CD4-positive, alpha-beta T cell treated with Interleukin-15 for 4 hours (primary cell): Measurements from ENCODE around the gene ADCY2.

ENCODE experiments used
- DNase-seq: peaks from one replicate; pipeline ENCODE4 v3.0.0-alpha.2; 2020; ENCODE audit warnings: low spot score

The ADCY2 gene

DNA sequence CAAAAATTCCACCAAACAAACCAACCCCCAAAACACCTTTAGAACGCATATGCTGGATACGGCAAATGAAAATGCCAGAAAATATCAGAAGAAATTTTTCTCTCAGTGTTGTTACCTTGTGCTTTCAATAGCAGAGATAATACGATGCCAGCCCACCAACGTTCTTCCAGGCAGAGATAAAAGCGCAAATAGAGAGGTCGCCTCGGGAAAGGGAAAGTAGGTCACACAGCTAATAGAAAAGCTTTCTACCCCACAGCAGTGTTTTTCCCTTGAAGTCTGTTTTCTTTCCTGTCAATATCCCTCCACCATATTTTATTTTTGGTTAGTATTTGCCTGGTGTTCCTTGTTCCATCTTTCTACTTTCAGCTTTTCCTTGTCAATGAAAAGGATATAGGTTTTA lies 353.7 kb downstream of the ADCY2 start:
- no peak for DNase-seq

DNA sequence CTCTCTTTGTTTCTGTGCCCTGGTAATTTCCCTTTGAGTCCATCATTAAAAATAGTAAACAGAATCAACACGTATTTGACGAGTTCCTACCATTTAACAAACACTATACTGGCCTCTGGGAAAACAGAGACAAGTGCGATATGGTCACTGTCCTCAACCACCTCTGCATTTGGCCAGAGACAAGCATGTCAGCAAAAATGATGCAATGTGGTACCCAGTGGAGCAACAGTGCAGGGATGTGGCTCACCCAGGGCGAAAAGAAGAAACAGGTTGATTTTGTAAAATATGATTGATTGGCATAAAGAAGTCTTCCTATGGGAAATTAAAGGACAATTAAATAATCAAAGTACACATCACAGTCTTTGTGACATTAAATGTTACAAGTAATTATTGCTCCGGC lies 355.9 kb downstream of the ADCY2 start:
- no peak for DNase-seq

DNA sequence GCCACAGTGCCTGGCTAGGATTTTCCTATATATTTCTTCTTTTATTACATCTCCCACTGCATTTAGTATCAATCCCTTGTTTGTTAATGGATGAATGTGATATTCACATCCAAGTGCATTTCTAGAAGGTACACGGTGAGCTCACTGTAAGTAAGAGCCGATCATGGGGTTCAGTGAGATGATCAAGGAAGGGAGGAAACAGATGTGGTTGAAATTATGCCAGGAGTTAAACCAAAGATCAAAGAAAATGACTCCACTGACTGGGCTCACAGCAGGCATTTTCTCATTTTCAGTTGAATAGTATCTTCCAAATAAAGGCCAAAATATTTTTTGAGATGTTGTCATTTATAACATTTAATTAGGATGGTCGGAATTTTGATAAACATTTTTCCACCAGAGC lies 357.2 kb downstream of the ADCY2 start:
- no peak for DNase-seq

DNA sequence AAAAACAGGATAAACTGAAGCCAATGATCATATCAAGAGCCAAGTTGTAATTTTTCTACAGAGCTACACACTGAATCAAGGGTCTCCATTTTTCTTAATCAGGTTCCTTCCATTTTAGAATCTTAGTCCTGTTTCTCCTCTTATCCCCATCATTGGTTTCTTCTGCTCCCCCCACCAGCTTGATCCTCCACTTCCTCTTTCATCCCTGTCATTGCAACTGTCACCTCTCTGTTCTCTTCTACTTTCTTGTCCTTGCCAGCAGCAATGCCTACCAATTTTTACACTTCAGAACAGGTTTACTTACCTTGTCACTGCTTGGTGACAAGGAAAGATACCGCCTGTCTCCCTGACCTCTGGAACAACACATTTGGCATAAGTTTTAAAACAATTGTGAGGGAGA lies 357.7 kb downstream of the ADCY2 start:
- no peak for DNase-seq

- DNase-seq, result no peak
Measured at GRCh38 chr5:7754490-7754889, 358.6 kb downstream of the ADCY2 start.

- no peak for DNase-seq
Measured at GRCh38 chr5:7754997-7755596, 359.2 kb downstream of the ADCY2 start.

DNA sequence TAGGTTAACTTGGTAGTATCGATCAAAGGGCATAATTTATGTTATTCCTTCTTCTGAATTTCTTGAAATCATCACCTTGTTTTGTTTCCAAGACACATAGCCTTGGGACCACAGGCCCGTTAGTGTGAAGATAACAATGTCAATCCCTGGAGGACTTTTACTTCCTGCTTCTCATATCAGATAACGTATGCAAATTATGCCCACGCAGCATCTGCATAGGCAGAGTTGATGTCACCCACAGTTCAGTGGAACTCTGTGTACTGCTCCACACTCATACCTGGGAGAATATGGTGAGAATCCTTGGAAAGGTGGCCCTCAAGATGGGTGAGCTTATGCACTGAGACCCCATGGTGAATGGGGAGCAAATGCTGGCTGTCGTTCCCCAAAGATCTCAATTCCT lies 360.0 kb downstream of the ADCY2 start:
- DNase-seq, result no peak

GRCh38 chr5:7756453-7756852 lies 360.5 kb downstream of the ADCY2 start:
- DNase-seq, result no peak

- DNase-seq, result no peak
Measured at GRCh38 chr5:7759257-7759871, 363.4 kb downstream of the ADCY2 start.

DNA sequence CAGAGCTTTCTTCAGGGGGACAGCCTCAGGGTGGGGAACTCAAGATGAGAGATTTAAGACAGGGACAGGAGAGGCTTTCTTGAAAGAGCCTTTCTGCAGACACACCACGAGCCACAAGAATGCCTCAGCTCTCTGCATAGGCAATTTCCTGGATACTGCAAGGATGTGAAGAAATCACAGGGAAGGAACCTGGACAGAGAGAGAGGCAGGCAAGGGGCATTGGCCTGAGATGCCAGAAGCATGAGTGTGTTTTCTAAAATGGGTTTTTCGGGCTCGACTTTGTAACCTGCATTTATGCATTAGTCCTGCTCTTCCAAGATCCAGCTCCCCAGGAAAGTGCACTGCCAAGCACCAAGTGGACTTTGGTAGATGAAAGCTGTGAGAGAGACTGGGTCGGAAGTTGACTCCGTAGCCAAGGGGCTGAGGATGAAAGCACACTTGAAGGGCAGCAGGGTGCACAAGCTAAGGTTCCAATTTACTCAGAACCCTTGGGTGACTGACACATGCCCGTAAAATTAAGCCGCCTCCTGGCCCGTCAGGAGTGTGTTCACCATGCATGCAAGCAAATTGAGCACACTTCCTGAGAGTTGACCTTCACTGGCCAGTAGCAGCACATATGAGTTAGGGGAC lies 364.1 kb downstream of the ADCY2 start:
- no peak for DNase-seq

DNA sequence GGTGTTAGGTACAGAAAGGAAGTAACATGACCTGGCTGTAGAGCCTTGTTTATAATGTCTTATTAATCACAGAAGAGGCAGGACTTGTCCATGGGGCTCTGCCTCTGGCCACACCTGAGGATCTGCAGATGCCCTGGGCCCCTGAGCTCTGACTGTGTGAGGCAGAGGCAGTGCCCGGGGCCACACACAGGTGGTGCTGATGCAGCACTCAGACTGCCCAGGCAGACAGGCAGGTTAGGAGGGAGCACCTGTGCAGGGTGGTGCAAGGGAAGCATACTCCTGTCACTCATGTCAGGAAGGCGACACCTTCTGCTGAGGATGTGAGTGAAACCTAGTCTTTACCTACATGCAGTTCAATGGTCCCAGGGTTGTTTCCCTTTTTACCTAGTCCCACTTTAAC lies 366.3 kb downstream of the ADCY2 start:
- no peak for DNase-seq

GRCh38 chr5:7763621-7764072 lies 367.7 kb downstream of the ADCY2 start:
- no peak for DNase-seq

- DNase-seq, result no peak
Measured at GRCh38 chr5:7764452-7764851, 368.5 kb downstream of the ADCY2 start.

DNA sequence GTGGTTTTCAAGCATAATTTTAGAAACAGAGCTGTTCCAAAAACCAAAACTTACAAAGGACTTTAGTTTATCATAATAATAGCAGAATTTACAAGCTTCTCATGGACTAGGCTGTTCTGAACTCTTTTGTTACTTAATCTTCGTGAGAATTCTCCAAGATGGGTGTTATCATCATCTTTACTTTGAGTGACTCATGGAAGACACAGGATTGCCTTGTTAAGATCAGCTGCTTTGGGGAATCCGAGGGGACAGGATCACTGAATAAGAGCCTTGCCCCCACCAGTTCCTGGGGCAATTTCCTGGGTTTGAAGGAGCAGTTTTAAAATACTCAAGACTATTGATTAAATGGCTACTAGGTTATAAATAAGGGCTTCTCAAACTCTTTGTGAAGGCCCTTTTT lies 374.5 kb downstream of the ADCY2 start:
- DNase-seq, result no peak

DNA sequence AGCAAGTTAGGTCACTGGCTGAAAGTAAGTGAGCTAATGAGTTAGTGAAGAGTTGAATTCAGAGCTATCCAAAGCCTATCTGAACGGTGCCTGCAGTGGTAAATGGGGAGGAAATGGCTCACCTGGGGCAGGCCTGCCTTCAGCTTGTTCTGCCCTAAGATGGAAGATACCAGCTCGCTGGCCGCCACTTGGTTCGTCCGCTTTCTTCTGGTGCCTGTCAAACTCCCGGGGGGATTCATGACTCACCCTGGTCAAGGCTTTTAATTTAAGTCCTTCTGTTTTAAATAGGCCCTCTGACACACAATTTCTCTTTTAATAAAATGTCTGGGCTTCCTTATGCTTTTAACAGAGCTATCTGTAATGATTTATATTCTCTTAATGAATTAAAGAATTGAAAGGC lies 376.2 kb downstream of the ADCY2 start:
- no peak for DNase-seq

DNA sequence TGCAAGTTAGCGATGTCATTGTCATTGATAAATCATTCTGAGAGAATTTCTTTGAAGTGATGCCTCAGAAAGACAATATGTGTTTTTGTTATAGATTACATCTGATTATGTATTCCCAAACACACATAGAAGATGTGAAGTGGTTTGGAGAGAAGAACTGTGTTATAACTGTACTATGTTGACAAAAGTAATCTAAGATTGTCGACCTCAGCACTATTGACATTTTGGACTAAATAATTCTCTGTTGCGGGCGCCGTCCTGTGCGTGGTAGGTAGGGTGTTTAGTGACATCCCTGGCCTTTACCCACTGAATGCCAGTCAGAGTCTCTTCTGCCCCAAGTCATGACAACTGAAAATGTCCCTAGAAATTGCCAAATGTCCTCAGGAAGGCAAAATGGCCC lies 377.2 kb downstream of the ADCY2 start:
- no peak for DNase-seq

DNA sequence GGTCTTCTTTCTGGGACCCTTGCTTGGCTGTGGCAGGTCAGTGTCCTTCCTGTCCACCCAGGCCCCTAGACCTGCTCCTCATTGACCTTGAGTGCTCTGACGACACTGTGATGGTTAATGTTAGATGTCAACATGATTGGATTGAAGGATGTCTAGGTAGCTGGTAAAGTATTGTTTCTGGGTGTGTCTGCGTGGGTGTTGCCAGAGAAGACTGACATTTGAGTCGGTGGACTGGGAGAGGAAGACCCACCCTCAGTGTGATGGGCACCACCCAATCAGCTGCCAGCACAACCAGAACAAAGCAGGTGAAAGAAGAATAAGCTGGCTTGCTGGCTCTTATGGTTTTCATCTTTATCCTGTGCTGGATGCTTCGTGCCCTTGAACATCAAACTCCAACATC lies 380.5 kb downstream of the ADCY2 start:
- DNase-seq, result no peak

DNA sequence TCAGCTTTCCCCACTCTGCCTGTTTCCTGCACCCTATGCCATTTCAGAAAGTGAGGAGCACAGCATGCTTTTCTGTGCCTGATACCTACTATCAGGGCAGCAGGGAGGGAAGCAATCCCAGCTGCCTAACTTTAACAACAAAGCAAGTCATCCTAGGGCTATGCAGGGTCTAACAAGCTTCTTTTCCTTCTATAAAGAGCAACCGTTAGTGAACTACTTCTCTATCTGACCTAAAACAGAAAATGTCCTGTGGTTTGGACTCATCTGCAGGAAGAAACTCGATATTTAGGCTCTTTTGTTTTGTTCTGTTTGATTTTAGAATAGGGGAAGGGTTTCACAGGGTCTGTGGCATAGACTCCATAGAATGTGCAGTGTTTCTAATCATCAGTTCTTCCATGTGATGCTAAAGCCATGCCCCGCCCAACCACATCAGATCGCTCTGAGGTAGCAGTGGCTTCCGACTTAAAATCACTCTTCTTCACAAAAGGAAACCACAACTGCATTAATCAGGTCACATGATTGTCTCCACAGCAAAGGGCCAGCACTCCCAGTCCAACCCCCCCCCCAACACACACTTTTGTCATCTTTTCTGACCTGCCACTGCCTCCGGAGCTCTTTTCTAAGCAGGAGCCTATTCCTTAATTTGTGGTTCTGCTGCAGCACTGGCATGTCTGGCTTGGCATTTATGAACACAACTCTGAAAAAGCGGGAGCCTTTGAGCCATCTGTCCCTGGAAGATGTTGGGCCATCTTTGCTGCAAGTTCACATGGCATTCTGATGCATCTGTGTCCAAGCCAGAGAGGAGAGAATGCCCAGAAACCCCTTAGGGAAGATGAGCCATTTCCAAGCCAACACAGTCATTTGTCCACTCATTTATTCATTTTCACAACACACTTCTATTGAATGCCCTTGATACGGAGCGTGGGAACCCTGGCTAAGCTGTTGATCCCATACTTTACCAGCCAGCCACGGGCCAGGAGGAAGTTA lies 383.4 kb downstream of the ADCY2 start:
- DNase-seq, result no peak

DNA sequence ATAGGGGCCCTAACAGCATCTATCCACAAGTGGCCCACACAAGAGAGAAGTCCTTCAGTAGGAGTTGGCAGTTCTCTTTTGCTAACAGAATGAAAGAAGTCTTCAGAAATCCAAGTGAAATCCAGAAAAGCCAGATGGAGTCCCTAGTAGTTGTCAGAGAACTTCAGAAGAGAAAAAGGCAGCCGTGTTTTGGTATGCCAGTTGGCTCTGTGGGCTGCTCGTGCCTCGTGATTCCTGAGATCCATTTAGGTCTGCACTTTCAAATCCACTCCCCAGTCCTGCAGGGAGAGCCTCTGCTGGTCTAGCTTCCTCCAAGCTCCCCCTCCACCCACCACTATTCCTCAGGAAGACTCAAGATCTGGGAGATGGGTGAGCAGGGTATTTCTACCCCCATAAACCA lies 386.0 kb downstream of the ADCY2 start:
- DNase-seq, result no peak

GRCh38 chr5:7784683-7785380 lies 388.9 kb downstream of the ADCY2 start:
- DNase-seq, result no peak

DNA sequence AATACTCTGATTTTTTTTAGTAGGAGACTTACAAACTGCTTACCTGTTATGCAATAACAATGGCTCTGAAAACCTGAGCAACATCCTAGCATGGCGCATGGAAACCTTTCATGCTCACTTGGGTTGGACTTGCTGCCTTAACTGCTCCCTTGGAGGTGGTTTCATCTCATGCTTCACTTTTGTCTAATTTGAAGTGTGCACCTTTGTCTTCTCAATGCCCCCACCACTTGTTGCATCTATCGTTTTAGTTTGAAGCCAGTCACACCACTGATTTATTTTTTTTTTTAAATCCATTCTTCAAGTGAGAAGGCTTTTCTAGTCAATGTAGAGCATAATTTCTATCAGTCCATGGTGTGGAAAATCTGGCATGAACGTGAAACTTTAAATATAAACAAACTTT lies 391.8 kb downstream of the ADCY2 start:
- no peak for DNase-seq

DNA sequence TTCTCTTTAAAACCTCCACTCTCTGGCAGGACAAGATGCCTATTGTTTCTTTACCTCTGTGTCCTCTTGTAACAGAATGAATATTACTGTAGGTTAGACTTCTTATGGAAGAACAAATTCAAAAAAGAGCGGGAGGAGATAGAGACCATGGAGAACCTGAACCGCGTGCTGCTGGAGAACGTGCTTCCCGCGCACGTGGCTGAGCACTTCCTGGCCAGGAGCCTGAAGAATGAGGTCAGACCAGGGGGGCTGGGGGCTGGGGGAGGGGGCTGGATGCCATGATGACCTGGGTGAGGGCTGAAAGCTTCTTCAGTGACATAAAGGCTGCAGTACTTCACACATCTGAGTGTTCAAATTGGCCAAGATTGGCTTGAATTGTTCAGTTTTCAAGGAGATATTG lies 393.6 kb downstream of the ADCY2 start:
- no peak for DNase-seq
